HCT116 (cell line): ENCODE data around the gene ZNF785. TPM values are rescaled to one million over a fixed set of nuclear protein-coding genes. Genes with fewer than 3 reads are reported as not detected.

ENCODE experiments used
- ATAC-seq: fragments of 200-7000 bp; cut with Tn5 transposase; 2 replicates; pipeline ENCODE4 v1.9.1; 2020; ENCODE audit warnings: mild to moderate bottlenecking, moderate library complexity
- BruUV-seq: library from RNA; stranded (reverse); fragments of 400-500 nt; replicated peaks from 2 replicates; lab custom pipeline; 2021; lab: Mats Ljungman, UMichigan
- CTCF ChIA-PET: fragments of 300-600 bp; sonication (Branson Sonifier 250); formaldehyde crosslinking; loops from one replicate; lab custom pipeline; 2021; ENCODE audit warnings: antibody characterized with exemption; lab: Charles Lee
- POLR2A ChIA-PET: fragments of 300-600, 350-600 bp; sonication (Branson Sonifier 250); formaldehyde crosslinking; loops from one replicate; lab custom pipeline; 2021; ENCODE audit warnings: antibody characterized with exemption; lab: Charles Lee
- RAD21 ChIA-PET, 2 experiments: fragments of 300-600 bp; sonication (Branson Sonifier 250); formaldehyde crosslinking; loops; one replicate each; lab custom pipeline; 2023; ENCODE audit warnings: low total read pairs in 2 of 2; ENCODE audit not compliant: uncharacterized antibody in 2 of 2, unreplicated experiment in 2 of 2, low non-redundant PET in 1 of 2; lab: Charles Lee
- DNase-seq: peaks from one replicate; pipeline ENCODE4 v3.0.0-alpha.2; 2010; ENCODE audit warnings: low read depth, low spot score
- H2AFZ ChIP-seq: fragments of 200-600 bp; shearing (Covaris generic), sonication (generic); 2 replicates; pipeline ENCODE4 v1.6.1; 2017; ENCODE audit warnings: low read depth, mixed run types, mixed read lengths, antibody characterized with exemption, low read length; ENCODE audit not compliant: poor library complexity, severe bottlenecking
- H3K27ac ChIP-seq: 2 replicates; pipeline ENCODE4 v1.5.1; 2012; ENCODE audit warnings: low read depth, low read length
- H3K27me3 ChIP-seq: fragments of 200-600 bp; sonication (generic); 2 replicates; pipeline ENCODE4 v1.6.1; 2016; ENCODE audit warnings: mixed run types, low read length, mixed read lengths; ENCODE audit not compliant: insufficient read depth
- H3K36me3 ChIP-seq, 2 experiments: fragments of 200-500 bp in 1 of 2; fragments of 200-600 bp in 1 of 2; sonication (Bioruptor generic) in 1 of 2; sonication (generic) in 1 of 2; 2 replicates each; pipeline versions ENCODE4 v1.5.1 to v1.6.1; 2014 to 2016; ENCODE audit warnings: low read length in 2 of 2, inconsistent platforms in 1 of 2, mixed read lengths in 1 of 2, mixed run types in 1 of 2; ENCODE audit not compliant: insufficient read depth in 2 of 2, control insufficient read depth in 1 of 2
- H3K4me1 ChIP-seq, 2 experiments: fragments of 200-600 bp in 1 of 2; sonication (generic) in 1 of 2; 2 replicates each; pipeline versions ENCODE4 v1.5.1 to v1.6.1; 2012 to 2017; ENCODE audit warnings: low read length in 2 of 2, inconsistent platforms in 1 of 2, mild to moderate bottlenecking in 1 of 2, mixed read lengths in 1 of 2, mixed run types in 1 of 2, moderate library complexity in 1 of 2; ENCODE audit not compliant: insufficient read depth in 2 of 2, control insufficient read depth in 1 of 2
- H3K4me2 ChIP-seq: fragments of 200-600 bp; sonication (generic); 2 replicates; pipeline ENCODE4 v1.6.1; 2017; ENCODE audit warnings: mixed run types, low read length, mixed read lengths
- H3K4me3 ChIP-seq, 2 experiments: fragments of 200-600 bp in 1 of 2; sonication (generic) in 1 of 2; replicated peaks in 1 of 2; 2 replicates each; pipeline ENCODE4 v1.5.1; 2011 to 2016; ENCODE audit warnings: low read length in 2 of 2, control low read depth in 1 of 2, low read depth in 1 of 2, mild to moderate bottlenecking in 1 of 2, mixed read lengths in 1 of 2, mixed run types in 1 of 2
- H3K79me2 ChIP-seq: fragments of 200-600 bp; sonication (generic); 2 replicates; pipeline ENCODE4 v1.6.1; 2017; ENCODE audit warnings: mild to moderate bottlenecking, mixed run types, low read length, moderate library complexity, mixed read lengths; ENCODE audit not compliant: insufficient read depth
- H3K9ac ChIP-seq: fragments of 200-600 bp; sonication (generic); 2 replicates; pipeline ENCODE4 v1.6.1; 2016; ENCODE audit warnings: low read length, mixed read lengths
- H3K9me2 ChIP-seq: fragments of 200-600 bp; sonication (generic), shearing (Covaris generic); 2 replicates; pipeline ENCODE4 v1.6.1; 2017; ENCODE audit warnings: mixed run types, mild to moderate bottlenecking, moderate library complexity; ENCODE audit not compliant: insufficient read depth
- H3K9me3 ChIP-seq, 2 experiments: fragments of 200-500 bp in 1 of 2; fragments of 200-600 bp in 1 of 2; sonication (Bioruptor generic) in 1 of 2; sonication (generic) in 1 of 2; 2 replicates each; pipeline ENCODE4 v1.6.1; 2014 to 2017; ENCODE audit warnings: low read length in 2 of 2, mixed read lengths in 2 of 2, inconsistent platforms in 1 of 2, low read depth in 1 of 2, mild to moderate bottlenecking in 1 of 2, mixed run types in 1 of 2, moderate library complexity in 1 of 2; ENCODE audit not compliant: control insufficient read depth in 1 of 2, insufficient read depth in 1 of 2
- H4K20me1 ChIP-seq: fragments of 200-600 bp; sonication (generic), shearing (Covaris generic); 2 replicates; pipeline ENCODE4 v1.6.1; 2017; ENCODE audit warnings: mixed run types, mild to moderate bottlenecking, moderate library complexity; ENCODE audit not compliant: insufficient read depth
- CBX3 ChIP-seq: IDR thresholded peaks from 2 replicates; pipeline ENCODE4 v1.6.1; 2012; ENCODE audit warnings: low read depth
- EGR1 ChIP-seq: IDR thresholded peaks from 2 replicates; pipeline ENCODE4 v1.6.1; 2012; ENCODE audit warnings: low read depth
- ELF1 ChIP-seq: IDR thresholded peaks from 2 replicates; pipeline ENCODE4 v1.6.1; 2012; ENCODE audit warnings: low read depth, borderline replicate concordance
- EZH2phosphoT487 ChIP-seq: fragments of 200-600 bp; IDR thresholded peaks from 2 replicates; pipeline ENCODE4 v1.6.1; 2018; ENCODE audit warnings: antibody characterized with exemption, borderline replicate concordance
- JUND ChIP-seq: IDR thresholded peaks from 2 replicates; pipeline ENCODE4 v1.6.1; 2012
- POLR2AphosphoS5 ChIP-seq: IDR thresholded peaks from 2 replicates; pipeline ENCODE4 v1.6.1; 2011; ENCODE audit warnings: mild to moderate bottlenecking, low read depth, low read length, moderate library complexity
- RAD21 ChIP-seq: IDR thresholded peaks from 2 replicates; pipeline ENCODE4 v1.6.1; 2012; ENCODE audit warnings: low read depth, mild to moderate bottlenecking
- SIN3A ChIP-seq: IDR thresholded peaks from 2 replicates; pipeline ENCODE4 v1.6.1; 2012; ENCODE audit warnings: low read depth
- YY1 ChIP-seq: IDR thresholded peaks from 2 replicates; pipeline ENCODE4 v1.6.1; 2011; ENCODE audit warnings: low read length, low read depth, moderate library complexity, mild to moderate bottlenecking; ENCODE audit not compliant: insufficient replicate concordance; ENCODE audit errors: extremely low read depth
- ZFX ChIP-seq: fragments of 450-650 bp; IDR thresholded peaks from 2 replicates; pipeline ENCODE4 v1.6.1; 2017
- intact Hi-C: fragments of 100-400 bp; cut with micrococcal nuclease; formaldehyde crosslinking; loops from 2 replicates; pipeline ENCODE4 v1.10.0; 2022
- total RNA-seq: library from RNA; stranded (reverse); gene quantifications from one replicate; pipeline ENCODE4 v1.2.1, GENCODE V29; 2021; ENCODE audit not compliant: unreplicated experiment
- TF ChIP-seq, protein P1 (sequence below): IDR thresholded peaks from 2 replicates; pipeline ENCODE4 v1.6.1; 2012
- TF ChIP-seq, protein P2 (sequence below), 3 experiments: fragments of 200-600 bp in 1 of 3; sonication (generic) in 1 of 3; IDR thresholded peaks in 2 of 3; conservative IDR thresholded peaks in 1 of 3; 2 replicates each; pipeline ENCODE4 v1.5.1; 2012 to 2017; ENCODE audit warnings: low read depth in 2 of 3, low read length in 2 of 3, antibody characterized with exemption in 1 of 3, borderline replicate concordance in 1 of 3, control low read depth in 1 of 3, mild to moderate bottlenecking in 1 of 3, mixed read lengths in 1 of 3, mixed run types in 1 of 3, moderate library complexity in 1 of 3; ENCODE audit not compliant: insufficient read depth in 1 of 3

The ZNF785 gene
- total RNA-seq, 1 experiment from 2014 or later = 0.15 TPM

DNA sequence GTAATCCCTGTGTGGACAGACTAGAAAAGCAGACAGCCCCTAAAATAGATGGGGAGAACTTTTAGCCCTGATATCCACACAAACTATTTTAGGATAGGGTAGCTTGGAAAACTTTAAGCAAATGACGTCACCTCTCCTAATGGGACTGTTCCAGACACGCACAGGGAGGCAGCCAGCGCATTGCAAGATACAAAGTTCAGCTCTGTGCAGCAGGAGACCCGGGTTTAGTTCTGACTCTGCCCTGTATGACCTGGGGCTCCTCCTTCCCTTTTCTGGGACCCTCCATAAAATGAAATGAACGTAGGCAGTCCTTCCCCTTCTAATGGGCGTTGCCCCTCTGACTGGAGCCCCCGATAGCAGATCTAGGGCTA, 18.4 kb upstream of the ZNF785 start:
- Histone ChIP-seq H3K79me2 (peaks cover 6% of the 10 kb centered on the region), H3K4me2 (no peak overlapping the region), H3K4me3 (no peak overlapping the region), H3K27ac (no peak overlapping the region), H3K27me3 (no peaks in the 10 kb centered on the region), H2AFZ (no peak overlapping the region), H3K9me3 (no peaks in the 10 kb centered on the region), H4K20me1 (no peaks in the 10 kb centered on the region), H3K9me2 (no peaks in the 10 kb centered on the region), H3K36me3 (peaks cover 12 to 14% of the 10 kb centered on the region in 2 experiments; a peak in 3 of 4 replicates), H3K4me1 (peaks cover 4% of the 10 kb centered on the region in 2 experiments; a peak in 2 of 4 replicates), H3K9ac (no peak overlapping the region)
- BruUV-seq = no TSS peak
- ChIA-PET POLR2A (no interaction called here), CTCF (no interaction called here), RAD21 (no interaction called here)
- intact Hi-C loops = no loop called here
- DNase-seq = no peak
- TF ChIP-seq, protein P1, sequence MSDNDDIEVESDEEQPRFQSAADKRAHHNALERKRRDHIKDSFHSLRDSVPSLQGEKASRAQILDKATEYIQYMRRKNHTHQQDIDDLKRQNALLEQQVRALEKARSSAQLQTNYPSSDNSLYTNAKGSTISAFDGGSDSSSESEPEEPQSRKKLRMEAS = no peak
- TF ChIP-seq YY1 (no peak), JUND (no peak), RAD21 (no peak), ELF1 (no peak), ZFX (no peak), EZH2phosphoT487 (no peak), POLR2AphosphoS5 (no peak), CBX3 (no peak), SIN3A (no peak), EGR1 (no peak)
- TF ChIP-seq, protein P2, sequence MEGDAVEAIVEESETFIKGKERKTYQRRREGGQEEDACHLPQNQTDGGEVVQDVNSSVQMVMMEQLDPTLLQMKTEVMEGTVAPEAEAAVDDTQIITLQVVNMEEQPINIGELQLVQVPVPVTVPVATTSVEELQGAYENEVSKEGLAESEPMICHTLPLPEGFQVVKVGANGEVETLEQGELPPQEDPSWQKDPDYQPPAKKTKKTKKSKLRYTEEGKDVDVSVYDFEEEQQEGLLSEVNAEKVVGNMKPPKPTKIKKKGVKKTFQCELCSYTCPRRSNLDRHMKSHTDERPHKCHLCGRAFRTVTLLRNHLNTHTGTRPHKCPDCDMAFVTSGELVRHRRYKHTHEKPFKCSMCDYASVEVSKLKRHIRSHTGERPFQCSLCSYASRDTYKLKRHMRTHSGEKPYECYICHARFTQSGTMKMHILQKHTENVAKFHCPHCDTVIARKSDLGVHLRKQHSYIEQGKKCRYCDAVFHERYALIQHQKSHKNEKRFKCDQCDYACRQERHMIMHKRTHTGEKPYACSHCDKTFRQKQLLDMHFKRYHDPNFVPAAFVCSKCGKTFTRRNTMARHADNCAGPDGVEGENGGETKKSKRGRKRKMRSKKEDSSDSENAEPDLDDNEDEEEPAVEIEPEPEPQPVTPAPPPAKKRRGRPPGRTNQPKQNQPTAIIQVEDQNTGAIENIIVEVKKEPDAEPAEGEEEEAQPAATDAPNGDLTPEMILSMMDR (IDR thresholded peaks at IDR 0.05 in 2 of 3, conservative IDR thresholded peaks at IDR 0.05 in 1 of 3; ENCODE audit: borderline replicate concordance in 1 of 3, insufficient read depth in 1 of 3, low read depth in 2 of 3, low read length in 2 of 3) = no peak
- no peak for ATAC-seq
